Fibroblast of the aortic adventitia (primary cell): ENCODE results near the gene IRX3. TPM values are rescaled to one million over a fixed set of nuclear protein-coding genes. Genes with fewer than 3 reads are reported as not detected.

ENCODE experiments used
- DNase-seq: peaks from one replicate; pipeline ENCODE4 v3.0.0-alpha.2; 2010; ENCODE audit warnings: low read depth
- H3K4me3 ChIP-seq: 2 replicates; pipeline ENCODE4 v1.5.1; 2011; ENCODE audit warnings: low read depth, mild to moderate bottlenecking, control low read depth, low read length, moderate library complexity
- CTCF ChIP-seq: IDR thresholded peaks from 2 replicates; pipeline ENCODE4 v1.5.1; 2011; ENCODE audit warnings: mild to moderate bottlenecking, low read length, control low read depth, inconsistent platforms; ENCODE audit not compliant: insufficient read depth
- total RNA-seq: library from RNA; depleted of rRNA; stranded (reverse); fragments of >200 nt; gene quantifications from 2 replicates; pipeline ENCODE4 v1.2.3, GENCODE V29; 2012; ENCODE audit warnings: low replicate concordance

IRX3 gene
- total RNA-seq, 1 donor: 0.09 TPM

- no peak for DNase-seq
- TF ChIP-seq CTCF: no peak
- no peak overlapping the region for H3K4me3 ChIP-seq
These were observed 27.2 kb upstream of the IRX3 start for GRCh38 chr16:54313789-54314188.

GRCh38 chr16:54312502-54312991, 26.0 kb upstream of the IRX3 start:
- TF ChIP-seq CTCF: no peak
- no peak overlapping the region for H3K4me3 ChIP-seq
- no peak for DNase-seq

- DNase-seq: no peak
- H3K4me3 ChIP-seq: no peak overlapping the region
- TF ChIP-seq CTCF: no peak
These were observed 22.8 kb upstream of the IRX3 start for GRCh38 chr16:54309341-54309740.

- no peak overlapping the region for H3K4me3 ChIP-seq
- no peak for DNase-seq
- TF ChIP-seq CTCF: no peak
These were observed 18.5 kb upstream of the IRX3 start for GRCh38 chr16:54305080-54305479.

GRCh38 chr16:54303613-54304012, 17.0 kb upstream of the IRX3 start:
- TF ChIP-seq CTCF: no peak
- H3K4me3 ChIP-seq: no peak overlapping the region
- DNase-seq: no peak

GRCh38 chr16:54297154-54297553, 10.6 kb upstream of the IRX3 start:
- no peak overlapping the region for H3K4me3 ChIP-seq
- no peak for TF ChIP-seq CTCF
- DNase-seq: no peak

GRCh38 chr16:54296543-54296942, 10.0 kb upstream of the IRX3 start:
- TF ChIP-seq CTCF: no peak
- no peak overlapping the region for H3K4me3 ChIP-seq
- DNase-seq: no peak
